ENCODE data around the gene PRDM15.

GRCh38 chr21:41894922-41895557, 15.9 kb upstream of the PRDM15 start:
- TF ChIP-seq YY1 (IDR thresholded peaks at IDR 0.05; ENCODE audit: extremely low read depth, insufficient replicate concordance, low read depth, low read length) (no peak), ZNF274 (IDR thresholded peaks at IDR 0.05; ENCODE audit: low read depth, low read length) (no peak), ZBTB33 (IDR thresholded peaks at IDR 0.05; ENCODE audit: extremely low read depth, insufficient replicate concordance, low read length) (no peak), EZH2 (IDR thresholded peaks at IDR 0.05) (no peak), CTCF (IDR thresholded peaks at IDR 0.05 in 2 of 3, conservative IDR thresholded peaks at IDR 0.05 in 1 of 3; ENCODE audit: borderline replicate concordance in 1 of 3, insufficient read depth in 1 of 3, low read depth in 2 of 3, low read length in 2 of 3) (no peak), POLR2AphosphoS5 (IDR thresholded peaks at IDR 0.05; ENCODE audit: low read depth, low read length) (no peak), POLR2A (IDR thresholded peaks at IDR 0.05; ENCODE audit: borderline replicate concordance, extremely low read depth, insufficient read depth, insufficient read length) (no peak), MAX (IDR thresholded peaks at IDR 0.05) (no peak), RAD21 (IDR thresholded peaks at IDR 0.05; ENCODE audit: low read depth) (no peak), EZH2phosphoT487 (IDR thresholded peaks at IDR 0.05; ENCODE audit: borderline replicate concordance) (no peak)
